Testis (tissue), 2 donors: ENCODE data around the gene SLC16A10.

Experiments
- CTCF ChIP-seq, 3 experiments: fragments of 450-650 bp in 2 of 3; fragments of 200-600 bp in 1 of 3; sonication (generic) in 1 of 3; IDR thresholded peaks; one replicate each; pipeline ENCODE4 v1.5.1; 2016 to 2019; ENCODE audit warnings: antibody characterized with exemption in 3 of 3, mild to moderate bottlenecking in 2 of 3, moderate library complexity in 1 of 3
- POLR2A ChIP-seq: fragments of 450-650 bp; IDR thresholded peaks from one replicate; pipeline ENCODE4 v1.6.1; 2017; ENCODE audit warnings: antibody characterized with exemption, mild to moderate bottlenecking, moderate library complexity

GRCh38 chr6:111254779-111255166 lies 167.5 kb downstream of the SLC16A10 start:
- TF ChIP-seq POLR2A (no peak), CTCF (IDR thresholded peaks at IDR 0.05) (no peak)
